ENCODE results near the gene RPS21. TPM values are rescaled to one million over a fixed set of nuclear protein-coding genes. Genes with fewer than 3 reads are reported as not detected.

Gene RPS21
- total and polyA plus RNA-seq, 2 experiments from 2014 or later = 378 to 839 TPM

- H3K36me3 ChIP-seq = no peaks in the 10 kb centered on the region
- no peak for DNase-seq (ENCODE audit: low read depth in 1 of 2, low spot score in 1 of 2)
- no peak for TF ChIP-seq CTCF (IDR thresholded peaks at IDR 0.05; ENCODE audit: low read depth, low read length)
- no peak overlapping the region for H3K4me3 ChIP-seq
- no peaks in the 10 kb centered on the region for H3K27me3 ChIP-seq
- no peak overlapping the region for H3K27ac ChIP-seq
- H3K9me3 ChIP-seq (ENCODE audit: low read depth) = no peaks in the 10 kb centered on the region
- no peaks in the 10 kb centered on the region for H3K4me1 ChIP-seq (ENCODE audit: low read depth)
These were observed 9.7 kb downstream of the RPS21 start for GRCh38 chr20:62396367-62397239.

- H3K9me3 ChIP-seq (ENCODE audit: low read depth) = no peaks in the 10 kb centered on the region
- TF ChIP-seq CTCF (IDR thresholded peaks at IDR 0.05; ENCODE audit: low read depth, low read length) = no peak
- H3K27me3 ChIP-seq = no peaks in the 10 kb centered on the region
- H3K4me1 ChIP-seq (ENCODE audit: low read depth) = no peaks in the 10 kb centered on the region
- no peaks in the 10 kb centered on the region for H3K36me3 ChIP-seq
- no peak overlapping the region for H3K27ac ChIP-seq
- no peak for DNase-seq (ENCODE audit: low read depth in 1 of 2, low spot score in 1 of 2)
- H3K4me3 ChIP-seq = no peak overlapping the region
These were observed 11.4 kb downstream of the RPS21 start for GRCh38 chr20:62398120-62398821.

GRCh38 chr20:62400021-62400420, 13.1 kb downstream of the RPS21 start:
- no peak for TF ChIP-seq CTCF (IDR thresholded peaks at IDR 0.05; ENCODE audit: low read depth, low read length)
- no peak overlapping the region for H3K4me3 ChIP-seq
- no peaks in the 10 kb centered on the region for H3K36me3 ChIP-seq
- DNase-seq (ENCODE audit: low read depth in 1 of 2, low spot score in 1 of 2) = no peak
- H3K9me3 ChIP-seq (ENCODE audit: low read depth) = no peaks in the 10 kb centered on the region
- no peak overlapping the region for H3K27ac ChIP-seq
- H3K27me3 ChIP-seq = no peaks in the 10 kb centered on the region
- H3K4me1 ChIP-seq (ENCODE audit: low read depth) = no peaks in the 10 kb centered on the region

GRCh38 chr20:62400541-62400940, 13.6 kb downstream of the RPS21 start:
- no peak for TF ChIP-seq CTCF (IDR thresholded peaks at IDR 0.05; ENCODE audit: low read depth, low read length)

GRCh38 chr20:62401331-62401779, 14.5 kb downstream of the RPS21 start:
- Histone ChIP-seq H3K4me1 (ENCODE audit: low read depth) (peaks cover 10% of the 10 kb centered on the region), H3K27me3 (no peaks in the 10 kb centered on the region), H3K9me3 (ENCODE audit: low read depth) (no peaks in the 10 kb centered on the region), H3K27ac (no peak overlapping the region), H3K36me3 (no peaks in the 10 kb centered on the region), H3K4me3 (no peak overlapping the region)
- peak; percentile 10 for TF ChIP-seq CTCF (IDR thresholded peaks at IDR 0.05; ENCODE audit: low read depth, low read length)
- DNase-seq (ENCODE audit: low read depth in 1 of 2, low spot score in 1 of 2) = peak in 1 of 2 donors; percentile 49

More at GRCh38 chr20:62400541-62400940, 13.6 kb downstream of the RPS21 start:
- Histone ChIP-seq H3K4me3 (no peak overlapping the region), H3K9me3 (ENCODE audit: low read depth) (no peaks in the 10 kb centered on the region), H3K27ac (no peak overlapping the region), H3K4me1 (ENCODE audit: low read depth) (peaks cover 2% of the 10 kb centered on the region), H3K27me3 (no peaks in the 10 kb centered on the region), H3K36me3 (no peaks in the 10 kb centered on the region)
- DNase-seq (ENCODE audit: low read depth in 1 of 2, low spot score in 1 of 2) = no peak

Measured in cardiac muscle cell (in vitro differentiated cells and primary cell).